HAP-1 (cell line): ENCODE results near the gene DEDD.
"Not testable (repeated sequence)": the region's sequence is repeated elsewhere in the genome, so short reads cannot be mapped to it uniquely, and the experiment has no call there.

Source experiments
- DNase-seq, 2 experiments: peaks; one replicate each; pipeline ENCODE4 v3.0.0-alpha.2; 2016 to 2020; ENCODE audit warnings: low spot score in 2 of 2
- H3K27me3 ChIP-seq: fragments of 250-450 bp; sonication (Bioruptor Pico); 2 replicates; pipeline ENCODE4 v1.5.1; 2020; ENCODE audit warnings: low read depth, mild to moderate bottlenecking, moderate library complexity
- H3K36me3 ChIP-seq: fragments of 250-450 bp; sonication (Bioruptor Pico); replicated peaks from 2 replicates; pipeline ENCODE4 v1.5.1; 2020; ENCODE audit warnings: mild to moderate bottlenecking
- H3K4me1 ChIP-seq: fragments of 250-450 bp; sonication (Bioruptor Pico); 2 replicates; pipeline ENCODE4 v1.5.1; 2020; ENCODE audit warnings: mild to moderate bottlenecking
- H3K4me3 ChIP-seq: fragments of 250-450 bp; sonication (Bioruptor Pico); 2 replicates; pipeline ENCODE4 v1.5.1; 2020; ENCODE audit warnings: mild to moderate bottlenecking, moderate library complexity
- H3K9me3 ChIP-seq: fragments of 250-450 bp; sonication (Bioruptor Pico); 2 replicates; pipeline ENCODE4 v1.5.1; 2020; ENCODE audit warnings: mild to moderate bottlenecking, moderate library complexity
- in situ Hi-C: fragments of 300-500 bp; cut with MboI; formaldehyde crosslinking; loops from 3 replicates; pipeline ENCODE4 v1.14.3; 2020; ENCODE audit warnings: low sequenced_read_pairs, inconsistent platforms, mixed read lengths

The DEDD gene

GRCh38 chr1:161130266-161130665 is 2.2 kb downstream of the DEDD start:
- Histone ChIP-seq H3K9me3 (no peaks in the 10 kb centered on the region), H3K4me1 (peaks cover 17% of the 10 kb centered on the region), H3K4me3 (no peak overlapping the region), H3K27me3 (no peaks in the 10 kb centered on the region), H3K36me3 (peaks cover 38% of the 10 kb centered on the region)
- DNase-seq = no peak
- in situ Hi-C loops = no loop called here

- peaks cover 48% of the 10 kb centered on the region for H3K36me3 ChIP-seq
- no peaks in the 10 kb centered on the region for H3K9me3 ChIP-seq
- H3K4me3 ChIP-seq = no peak overlapping the region
- DNase-seq = no peak
- peaks cover 17% of the 10 kb centered on the region for H3K4me1 ChIP-seq
- in situ Hi-C loops = no loop called here
- H3K27me3 ChIP-seq = no peaks in the 10 kb centered on the region
These were observed 3.7 kb downstream of the DEDD start for GRCh38 chr1:161128591-161129420.

DNA sequence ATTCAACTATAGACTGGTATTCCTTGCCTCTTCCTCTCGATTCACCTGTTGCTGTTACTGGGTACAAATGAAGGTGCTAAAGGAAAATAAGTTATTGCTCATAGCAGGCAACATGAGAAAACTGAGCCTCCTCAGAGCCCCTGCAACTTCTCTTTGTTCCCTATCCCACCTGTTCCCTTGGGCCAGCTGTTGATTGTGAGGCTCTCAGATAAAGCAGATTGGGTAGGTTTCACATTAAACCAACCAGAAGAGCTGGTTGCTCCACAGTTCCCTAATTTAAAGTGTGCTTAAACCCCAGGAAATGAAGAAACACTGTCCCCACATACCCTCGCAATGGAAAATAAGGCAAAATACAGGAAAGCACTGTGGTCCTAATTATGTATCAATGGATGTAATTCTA is 4.8 kb downstream of the DEDD start:
- in situ Hi-C loops = no loop called here

GRCh38 chr1:161122967-161123366 is 9.5 kb downstream of the DEDD start:
- Histone ChIP-seq H3K36me3 (peaks cover 71% of the 10 kb centered on the region), H3K4me3 (no peak overlapping the region)
- in situ Hi-C loops = no loop called here

More for the DNA sequence above, 4.8 kb downstream of the DEDD start:
- no peaks in the 10 kb centered on the region for H3K27me3 ChIP-seq
- H3K36me3 ChIP-seq = peaks cover 56% of the 10 kb centered on the region
- H3K9me3 ChIP-seq = no peaks in the 10 kb centered on the region
- H3K4me3 ChIP-seq = no peak overlapping the region
- no peak for DNase-seq
- peaks cover 13% of the 10 kb centered on the region for H3K4me1 ChIP-seq

GRCh38 chr1:161121834-161122233 is 10.6 kb downstream of the DEDD start:
- H3K36me3 ChIP-seq = peaks cover 64% of the 10 kb centered on the region
- DNase-seq = no peak
- H3K9me3 ChIP-seq = no peaks in the 10 kb centered on the region
- in situ Hi-C loops = no loop called here
- H3K4me3 ChIP-seq = no peak overlapping the region
- peaks cover 10% of the 10 kb centered on the region for H3K4me1 ChIP-seq
- H3K27me3 ChIP-seq = no peaks in the 10 kb centered on the region

More at GRCh38 chr1:161122967-161123366, 9.5 kb downstream of the DEDD start:
- H3K9me3 ChIP-seq = no peaks in the 10 kb centered on the region
- peaks cover 10% of the 10 kb centered on the region for H3K4me1 ChIP-seq
- DNase-seq = no peak
- H3K27me3 ChIP-seq = no peaks in the 10 kb centered on the region

DNA sequence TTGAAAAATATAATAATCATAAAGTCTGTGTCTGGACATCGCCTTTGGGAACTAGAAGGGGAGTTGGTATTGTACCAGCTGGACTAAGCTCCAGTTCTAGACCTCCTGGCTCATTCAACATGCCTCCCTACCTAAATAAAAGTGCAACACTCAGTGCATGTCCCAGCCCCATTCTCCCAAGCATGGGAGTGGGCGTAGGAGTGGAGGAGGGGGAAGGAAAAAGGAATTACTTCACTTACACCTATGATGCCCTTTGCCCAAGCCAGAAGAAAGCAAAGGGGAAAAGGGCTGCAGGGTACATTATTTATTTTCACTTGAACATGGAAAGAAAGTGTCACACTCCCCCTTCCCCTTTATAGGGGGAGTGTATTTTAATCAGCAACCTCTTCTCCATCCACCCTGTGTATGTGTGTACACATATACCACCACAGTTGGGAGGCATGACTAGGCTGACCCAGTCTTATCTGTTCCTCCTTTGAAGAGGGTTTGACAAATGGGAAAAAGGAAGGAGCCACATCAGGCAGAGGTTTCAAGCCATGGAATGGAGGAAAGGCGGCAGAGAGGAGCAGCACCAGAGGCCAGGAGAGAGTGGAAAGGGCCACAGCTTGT is 11.3 kb downstream of the DEDD start:
- Histone ChIP-seq H3K36me3 (peaks cover 59% of the 10 kb centered on the region), H3K4me3 (no peak overlapping the region), H3K27me3 (no peaks in the 10 kb centered on the region), H3K4me1 (peaks cover 10% of the 10 kb centered on the region), H3K9me3 (no peaks in the 10 kb centered on the region)
- in situ Hi-C loops = no loop called here
- no peak for DNase-seq

- DNase-seq = peak; percentile 52 to 65
- peaks cover 52% of the 10 kb centered on the region for H3K36me3 ChIP-seq
- no peaks in the 10 kb centered on the region for H3K27me3 ChIP-seq
- no peaks in the 10 kb centered on the region for H3K9me3 ChIP-seq
- H3K4me1 ChIP-seq = peaks cover 14% of the 10 kb centered on the region
- in situ Hi-C loops = no loop called here
- H3K4me3 ChIP-seq = peak overlapping the region; percentile 91
These were observed 13.2 kb downstream of the DEDD start for GRCh38 chr1:161119092-161119903.

DNA sequence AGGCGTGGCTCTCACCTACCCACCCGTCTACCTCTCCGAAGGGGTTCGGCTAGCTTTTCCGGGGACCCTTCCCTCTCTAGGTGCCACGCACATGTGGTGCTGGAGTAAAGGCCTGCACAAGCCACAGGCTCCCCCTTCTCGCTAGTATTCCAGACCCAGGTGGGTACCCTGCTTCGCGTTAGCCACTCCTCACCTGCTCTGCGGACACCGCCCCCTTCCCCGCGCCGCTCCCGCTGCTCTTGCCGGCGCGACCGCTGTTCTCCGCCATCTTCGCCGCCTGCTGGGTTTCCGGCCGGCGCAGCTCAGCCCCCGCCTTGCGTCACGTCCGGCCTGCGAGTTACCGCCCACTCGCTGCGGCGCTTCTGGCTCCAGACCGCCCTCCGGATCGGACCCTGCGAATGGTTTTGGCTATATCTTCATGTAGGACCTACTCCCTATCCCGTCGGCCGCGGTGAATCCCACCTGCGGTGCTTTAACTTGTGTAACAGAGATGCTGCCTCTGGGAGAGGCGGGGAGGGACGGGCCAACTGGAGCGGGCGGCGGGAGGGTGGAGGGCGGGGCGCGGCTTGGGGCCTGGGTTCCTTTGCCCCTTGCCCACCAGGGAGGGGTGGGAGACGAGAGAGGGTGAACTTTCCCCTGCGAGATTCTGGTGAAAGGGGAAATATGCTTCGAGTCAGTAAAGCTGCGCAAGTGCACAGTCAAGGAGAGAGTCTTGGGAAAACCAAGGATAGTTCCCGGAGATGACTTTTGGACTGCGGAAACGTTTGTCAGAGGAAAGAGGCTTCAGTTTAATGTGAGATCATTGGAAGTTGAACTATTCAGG is 14.5 kb downstream of the DEDD start, which contains the start of the genes NIT1 and PFDN2:
NIT1 (plus strand) TSS at position 347 of the 823 bp plus-strand sequence; CDS start at position 419, 72 bp downstream.
PFDN2 (minus strand) TSS at position 279 of the 823 bp plus-strand sequence; CDS start at position 268, 11 bp downstream.
- in situ Hi-C loops = no loop called here
- H3K27me3 ChIP-seq = no peaks in the 10 kb centered on the region
- H3K36me3 ChIP-seq = peaks cover 42% of the 10 kb centered on the region
- H3K4me1 ChIP-seq = peaks cover 14% of the 10 kb centered on the region
- DNase-seq = peak; percentile 83 to 91
- H3K4me3 ChIP-seq = peak within 1 kb of the TSS; percentile 91
- no peaks in the 10 kb centered on the region for H3K9me3 ChIP-seq

DNA sequence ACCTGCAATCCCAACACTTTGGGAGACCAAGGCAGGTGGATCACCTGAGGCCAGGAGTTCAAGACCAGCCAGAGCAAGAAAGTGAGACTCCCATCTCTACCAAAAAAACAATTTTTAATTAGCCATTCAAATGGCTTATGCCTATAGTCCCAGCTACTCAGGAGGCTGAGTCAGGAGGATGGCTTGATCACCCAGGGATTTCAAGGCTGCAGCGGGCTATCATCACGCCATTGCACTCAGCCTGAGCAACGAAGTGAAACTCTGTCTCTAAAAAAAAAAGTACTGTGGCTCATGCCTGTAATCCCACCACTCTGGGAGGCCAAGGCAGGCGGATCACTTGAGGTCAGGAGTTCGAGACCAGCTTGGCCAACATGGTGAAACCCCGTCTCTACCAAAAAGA is 16.5 kb downstream of the DEDD start:
- H3K9me3 ChIP-seq, DNase-seq, in situ Hi-C loops, H3K4me3 ChIP-seq, H3K27me3 ChIP-seq: not testable (repeated sequence)
- Histone ChIP-seq H3K4me1 (peaks cover 14% of the 10 kb centered on the region), H3K36me3 (peaks cover 22% of the 10 kb centered on the region)

DNA sequence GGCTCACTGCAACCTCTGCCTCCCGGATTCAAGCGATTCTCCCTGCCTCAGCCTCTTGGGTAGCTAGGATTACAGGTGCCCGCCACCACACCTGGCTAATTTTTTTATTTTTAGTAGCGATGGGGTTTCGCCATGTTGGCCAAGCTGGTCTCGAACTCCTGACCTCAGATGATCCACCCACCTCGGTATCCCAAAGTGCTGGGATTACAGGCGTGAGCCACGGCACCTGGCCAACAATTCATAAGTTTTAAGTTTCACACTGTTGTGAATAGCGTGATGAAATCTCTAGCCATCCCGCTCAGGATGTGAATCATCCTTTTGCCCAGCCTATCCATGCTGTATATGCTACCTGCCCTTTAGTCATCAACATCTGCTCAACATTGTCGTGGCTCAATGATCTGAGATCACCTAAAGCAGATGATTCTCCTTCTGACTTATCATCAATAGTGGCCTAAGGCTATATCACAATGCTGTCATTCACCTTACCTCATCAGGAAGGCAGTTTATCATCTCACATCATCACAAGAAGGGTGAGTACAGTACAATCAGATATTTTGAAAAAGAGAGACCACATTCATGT is 17.2 kb downstream of the DEDD start:
- H3K27me3 ChIP-seq = no peaks in the 10 kb centered on the region
- H3K4me1 ChIP-seq = peaks cover 14% of the 10 kb centered on the region
- peaks cover 15% of the 10 kb centered on the region for H3K36me3 ChIP-seq
- H3K4me3 ChIP-seq = no peak overlapping the region
- no peaks in the 10 kb centered on the region for H3K9me3 ChIP-seq
- in situ Hi-C loops = no loop called here
- DNase-seq = no peak

DNA sequence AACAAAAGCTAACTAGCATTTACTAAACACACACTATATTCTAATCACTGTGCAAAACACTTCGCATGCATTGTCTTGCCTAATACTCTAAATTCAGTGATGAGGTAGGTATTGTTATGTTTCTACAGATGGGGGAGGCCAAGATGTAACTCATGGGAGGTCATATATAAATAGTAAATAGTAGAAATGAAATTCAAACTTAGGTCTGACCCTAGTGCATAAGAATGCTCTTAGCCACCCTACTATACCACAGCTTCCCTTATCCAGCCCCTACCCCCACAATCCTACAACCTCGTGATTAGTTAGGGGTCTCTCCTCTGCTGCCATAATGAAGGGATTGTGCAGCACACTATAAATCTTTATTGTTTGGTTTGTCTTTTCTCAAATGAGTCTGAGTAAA is 17.9 kb downstream of the DEDD start:
- H3K9me3 ChIP-seq = no peaks in the 10 kb centered on the region
- no peak for DNase-seq
- no peaks in the 10 kb centered on the region for H3K27me3 ChIP-seq
- H3K36me3 ChIP-seq = peaks cover 8% of the 10 kb centered on the region; the same call in 1 of the 2 replicates
- H3K4me1 ChIP-seq = peaks cover 14% of the 10 kb centered on the region
- no peak overlapping the region for H3K4me3 ChIP-seq
- in situ Hi-C loops = no loop called here

- Histone ChIP-seq H3K36me3 (peaks cover 8% of the 10 kb centered on the region; the same call in 1 of the 2 replicates), H3K9me3 (no peaks in the 10 kb centered on the region), H3K27me3 (no peaks in the 10 kb centered on the region), H3K4me1 (peaks cover 8% of the 10 kb centered on the region), H3K4me3 (no peak overlapping the region)
- in situ Hi-C loops = no loop called here
- no peak for DNase-seq
These were observed 18.6 kb downstream of the DEDD start for GRCh38 chr1:161113915-161114314.
